Mesothelial cell of epicardium (in vitro differentiated cells): ENCODE measurements around the gene PODXL. TPM values are rescaled to one million over a fixed set of nuclear protein-coding genes. Genes with fewer than 3 reads are reported as not detected.
"Not testable (repeated sequence)": the region's sequence is repeated elsewhere in the genome, so short reads cannot be mapped to it uniquely, and the experiment has no call there.

Experiments used
- DNase-seq, 2 experiments: peaks; one replicate each; pipeline ENCODE4 v3.0.0; 2021; ENCODE audit warnings: low spot score in 2 of 2; ENCODE audit not compliant: unreplicated experiment in 2 of 2
- H3K27ac Mint-ChIP-seq: 2 replicates; pipeline ENCODE4 v1.8.0; 2021; ENCODE audit warnings: mixed read lengths
- H3K27me3 Mint-ChIP-seq: 2 replicates; pipeline ENCODE4 v1.8.0; 2021; ENCODE audit warnings: low read depth, mixed read lengths
- H3K36me3 Mint-ChIP-seq: 2 replicates; pipeline ENCODE4 v1.8.0; 2021; ENCODE audit warnings: mixed read lengths
- H3K4me1 Mint-ChIP-seq: 2 replicates; pipeline ENCODE4 v1.8.0; 2021; ENCODE audit warnings: mixed read lengths
- H3K4me3 Mint-ChIP-seq: 2 replicates; pipeline ENCODE4 v1.8.0; 2021; ENCODE audit warnings: mild to moderate bottlenecking, moderate library complexity, mixed read lengths
- H3K9me3 Mint-ChIP-seq: 2 replicates; pipeline ENCODE4 v1.8.0; 2021; ENCODE audit warnings: mixed read lengths
- CTCF ChIP-seq: fragments of 200-600 bp; sonication (generic); IDR thresholded peaks from one replicate; pipeline ENCODE4 v1.5.0; 2021; ENCODE audit warnings: antibody characterized with exemption; ENCODE audit not compliant: unreplicated experiment
- total RNA-seq: library from RNA; stranded (reverse); gene quantifications from 3 replicates; pipeline ENCODE4 v1.2.1, GENCODE V29; 2021

The PODXL gene
- total RNA-seq, 1 donor from 2014 or later = 213 TPM

GRCh38 chr7:131471250-131472004 lies 85.0 kb downstream of the PODXL start:
- Mint-ChIP-seq H3K9me3 (peaks cover 12% of the 10 kb centered on the region), H3K4me1 (no peaks in the 10 kb centered on the region), H3K36me3 (peaks cover 56% of the 10 kb centered on the region), H3K4me3 (no peak overlapping the region), H3K27ac (no peak overlapping the region), H3K27me3 (no peaks in the 10 kb centered on the region)
- DNase-seq = no peak
- no peak for TF ChIP-seq CTCF

- H3K27me3 Mint-ChIP-seq = no peaks in the 10 kb centered on the region
- no peaks in the 10 kb centered on the region for H3K4me1 Mint-ChIP-seq
- H3K4me3 Mint-ChIP-seq = no peak overlapping the region
- no peak overlapping the region for H3K27ac Mint-ChIP-seq
- no peak for TF ChIP-seq CTCF
- peaks cover 49% of the 10 kb centered on the region for H3K36me3 Mint-ChIP-seq
- no peak for DNase-seq
- H3K9me3 Mint-ChIP-seq = no peaks in the 10 kb centered on the region
These were observed 88.6 kb downstream of the PODXL start for GRCh38 chr7:131467788-131468187.

GRCh38 chr7:131466735-131467365 lies 89.6 kb downstream of the PODXL start:
- peaks cover 50% of the 10 kb centered on the region for H3K36me3 Mint-ChIP-seq
- no peaks in the 10 kb centered on the region for H3K27me3 Mint-ChIP-seq
- no peaks in the 10 kb centered on the region for H3K4me1 Mint-ChIP-seq
- no peak for TF ChIP-seq CTCF
- DNase-seq = no peak
- H3K27ac Mint-ChIP-seq = no peak overlapping the region
- H3K4me3 Mint-ChIP-seq = no peak overlapping the region
- no peaks in the 10 kb centered on the region for H3K9me3 Mint-ChIP-seq

GRCh38 chr7:131462715-131463114 lies 93.7 kb downstream of the PODXL start:
- not testable (repeated sequence) for H3K27ac Mint-ChIP-seq, DNase-seq

GRCh38 chr7:131462059-131462458 lies 94.4 kb downstream of the PODXL start:
- no peak for TF ChIP-seq CTCF
- Mint-ChIP-seq H3K27me3 (no peaks in the 10 kb centered on the region), H3K9me3 (peaks cover 9% of the 10 kb centered on the region), H3K4me3 (no peak overlapping the region), H3K4me1 (no peaks in the 10 kb centered on the region), H3K36me3 (peaks cover 46% of the 10 kb centered on the region), H3K27ac (no peak overlapping the region)
- DNase-seq = no peak

More at GRCh38 chr7:131462715-131463114, 93.7 kb downstream of the PODXL start:
- H3K4me1 Mint-ChIP-seq, H3K9me3 Mint-ChIP-seq, H3K27me3 Mint-ChIP-seq, H3K4me3 Mint-ChIP-seq: not testable (repeated sequence)
- H3K36me3 Mint-ChIP-seq = peaks cover 48% of the 10 kb centered on the region

GRCh38 chr7:131459256-131459655 lies 97.2 kb downstream of the PODXL start:
- H3K27me3 Mint-ChIP-seq = no peaks in the 10 kb centered on the region
- peaks cover 9% of the 10 kb centered on the region for H3K9me3 Mint-ChIP-seq
- no peak overlapping the region for H3K4me3 Mint-ChIP-seq
- peaks cover 50% of the 10 kb centered on the region for H3K36me3 Mint-ChIP-seq
- DNase-seq = no peak
- no peak for TF ChIP-seq CTCF
- H3K4me1 Mint-ChIP-seq = no peaks in the 10 kb centered on the region
- no peak overlapping the region for H3K27ac Mint-ChIP-seq
